ENCODE data around the gene GFRA1.
A peak's percentile ranks its signal among the peaks of the same experiment; 100 is the strongest.

Gene GFRA1

GRCh38 chr10:116085323-116085722 lies 187.7 kb downstream of the GFRA1 start:
- Histone ChIP-seq H3K9me3 (ENCODE audit: low read length) (no peaks in the 10 kb centered on the region), H3K9ac (ENCODE audit: low read length) (no peak overlapping the region), H3K27ac (ENCODE audit: low read depth, low read length) (no peak overlapping the region), H3K27me3 (ENCODE audit: control insufficient read depth in 1 of 2, insufficient read depth in 2 of 2, low read length in 2 of 2) (no peaks in the 10 kb centered on the region), H3K4me1 (ENCODE audit: insufficient read depth, low read length) (peaks cover 8% of the 10 kb centered on the region), H3K4me3 (ENCODE audit: low read depth in 1 of 2, low read length in 2 of 2) (no peak overlapping the region), H3K36me3 (ENCODE audit: insufficient read depth, low read length) (no peaks in the 10 kb centered on the region)

- H3K27ac ChIP-seq (ENCODE audit: low read depth, low read length) = no peak overlapping the region
- no peaks in the 10 kb centered on the region for H3K36me3 ChIP-seq (ENCODE audit: insufficient read depth, low read length)
- H3K9ac ChIP-seq (ENCODE audit: low read length) = no peak overlapping the region
- peaks cover 2% of the 10 kb centered on the region for H3K4me1 ChIP-seq (ENCODE audit: insufficient read depth, low read length)
- H3K27me3 ChIP-seq (ENCODE audit: control insufficient read depth in 1 of 2, insufficient read depth in 2 of 2, low read length in 2 of 2) = no peaks in the 10 kb centered on the region
- no peaks in the 10 kb centered on the region for H3K9me3 ChIP-seq (ENCODE audit: low read length)
- H3K4me3 ChIP-seq (ENCODE audit: low read depth in 1 of 2, low read length in 2 of 2) = no peak overlapping the region
Measured at GRCh38 chr10:116084161-116084560, 188.8 kb downstream of the GFRA1 start.

GRCh38 chr10:116083226-116083762 lies 189.7 kb downstream of the GFRA1 start:
- H3K27me3 ChIP-seq (ENCODE audit: control insufficient read depth in 1 of 2, insufficient read depth in 2 of 2, low read length in 2 of 2) = no peaks in the 10 kb centered on the region
- H3K36me3 ChIP-seq (ENCODE audit: insufficient read depth, low read length) = no peaks in the 10 kb centered on the region
- H3K4me3 ChIP-seq (ENCODE audit: low read depth in 1 of 2, low read length in 2 of 2) = no peak overlapping the region
- H3K4me1 ChIP-seq (ENCODE audit: insufficient read depth, low read length) = no peaks in the 10 kb centered on the region
- H3K9me3 ChIP-seq (ENCODE audit: low read length) = no peaks in the 10 kb centered on the region
- no peak overlapping the region for H3K9ac ChIP-seq (ENCODE audit: low read length)
- H3K27ac ChIP-seq (ENCODE audit: low read depth, low read length) = no peak overlapping the region

GRCh38 chr10:116082762-116083161 lies 190.2 kb downstream of the GFRA1 start:
- no peaks in the 10 kb centered on the region for H3K36me3 ChIP-seq (ENCODE audit: insufficient read depth, low read length)
- no peak overlapping the region for H3K27ac ChIP-seq (ENCODE audit: low read depth, low read length)
- no peaks in the 10 kb centered on the region for H3K27me3 ChIP-seq (ENCODE audit: control insufficient read depth in 1 of 2, insufficient read depth in 2 of 2, low read length in 2 of 2)
- H3K9ac ChIP-seq (ENCODE audit: low read length) = no peak overlapping the region
- H3K4me1 ChIP-seq (ENCODE audit: insufficient read depth, low read length) = no peaks in the 10 kb centered on the region
- H3K4me3 ChIP-seq (ENCODE audit: low read depth in 1 of 2, low read length in 2 of 2) = no peak overlapping the region
- H3K9me3 ChIP-seq (ENCODE audit: low read length) = no peaks in the 10 kb centered on the region

- H3K27me3 ChIP-seq (ENCODE audit: control insufficient read depth in 1 of 2, insufficient read depth in 2 of 2, low read length in 2 of 2) = no peaks in the 10 kb centered on the region
- no peaks in the 10 kb centered on the region for H3K9me3 ChIP-seq (ENCODE audit: low read length)
- no peak overlapping the region for H3K4me3 ChIP-seq (ENCODE audit: low read depth in 1 of 2, low read length in 2 of 2)
- H3K4me1 ChIP-seq (ENCODE audit: insufficient read depth, low read length) = no peaks in the 10 kb centered on the region
- no peaks in the 10 kb centered on the region for H3K36me3 ChIP-seq (ENCODE audit: insufficient read depth, low read length)
- no peak overlapping the region for H3K9ac ChIP-seq (ENCODE audit: low read length)
- no peak overlapping the region for H3K27ac ChIP-seq (ENCODE audit: low read depth, low read length)
Measured at GRCh38 chr10:116082206-116082605, 190.8 kb downstream of the GFRA1 start.

- no peak overlapping the region for H3K27ac ChIP-seq (ENCODE audit: low read depth, low read length)
- H3K27me3 ChIP-seq (ENCODE audit: control insufficient read depth in 1 of 2, insufficient read depth in 2 of 2, low read length in 2 of 2) = no peaks in the 10 kb centered on the region
- H3K9ac ChIP-seq (ENCODE audit: low read length) = no peak overlapping the region
- H3K4me1 ChIP-seq (ENCODE audit: insufficient read depth, low read length) = no peaks in the 10 kb centered on the region
- no peak overlapping the region for H3K4me3 ChIP-seq (ENCODE audit: low read depth in 1 of 2, low read length in 2 of 2)
- no peaks in the 10 kb centered on the region for H3K9me3 ChIP-seq (ENCODE audit: low read length)
- H3K36me3 ChIP-seq (ENCODE audit: insufficient read depth, low read length) = no peaks in the 10 kb centered on the region
Measured at GRCh38 chr10:116080553-116080952, 192.5 kb downstream of the GFRA1 start.

- Histone ChIP-seq H3K27me3 (ENCODE audit: control insufficient read depth in 1 of 2, insufficient read depth in 2 of 2, low read length in 2 of 2) (no peaks in the 10 kb centered on the region), H3K27ac (ENCODE audit: low read depth, low read length) (no peak overlapping the region)
Measured at GRCh38 chr10:116079355-116079754, 193.7 kb downstream of the GFRA1 start.

GRCh38 chr10:116076621-116077020 lies 196.4 kb downstream of the GFRA1 start:
- Histone ChIP-seq H3K9ac (ENCODE audit: low read length) (no peak overlapping the region), H3K27me3 (ENCODE audit: control insufficient read depth in 1 of 2, insufficient read depth in 2 of 2, low read length in 2 of 2) (no peaks in the 10 kb centered on the region), H3K27ac (ENCODE audit: low read depth, low read length) (no peak overlapping the region), H3K9me3 (ENCODE audit: low read length) (no peaks in the 10 kb centered on the region), H3K36me3 (ENCODE audit: insufficient read depth, low read length) (no peaks in the 10 kb centered on the region), H3K4me3 (ENCODE audit: low read depth in 1 of 2, low read length in 2 of 2) (no peak overlapping the region), H3K4me1 (ENCODE audit: insufficient read depth, low read length) (peaks cover 19% of the 10 kb centered on the region)

More at GRCh38 chr10:116079355-116079754, 193.7 kb downstream of the GFRA1 start:
- Histone ChIP-seq H3K4me3 (ENCODE audit: low read depth in 1 of 2, low read length in 2 of 2) (no peak overlapping the region), H3K9me3 (ENCODE audit: low read length) (no peaks in the 10 kb centered on the region), H3K4me1 (ENCODE audit: insufficient read depth, low read length) (no peaks in the 10 kb centered on the region), H3K9ac (ENCODE audit: low read length) (no peak overlapping the region), H3K36me3 (ENCODE audit: insufficient read depth, low read length) (no peaks in the 10 kb centered on the region)

- Histone ChIP-seq H3K9me3 (ENCODE audit: low read length) (no peaks in the 10 kb centered on the region), H3K36me3 (ENCODE audit: insufficient read depth, low read length) (no peaks in the 10 kb centered on the region), H3K27me3 (ENCODE audit: control insufficient read depth in 1 of 2, insufficient read depth in 2 of 2, low read length in 2 of 2) (no peaks in the 10 kb centered on the region), H3K4me1 (ENCODE audit: insufficient read depth, low read length) (peaks cover 46% of the 10 kb centered on the region), H3K9ac (ENCODE audit: low read length) (no peak overlapping the region), H3K27ac (ENCODE audit: low read depth, low read length) (no peak overlapping the region), H3K4me3 (ENCODE audit: low read depth in 1 of 2, low read length in 2 of 2) (no peak overlapping the region)
Measured at GRCh38 chr10:116073510-116073909, 199.5 kb downstream of the GFRA1 start.

- no peaks in the 10 kb centered on the region for H3K36me3 ChIP-seq (ENCODE audit: insufficient read depth, low read length)
- no peak overlapping the region for H3K27ac ChIP-seq (ENCODE audit: low read depth, low read length)
- H3K4me3 ChIP-seq (ENCODE audit: low read depth in 1 of 2, low read length in 2 of 2) = no peak overlapping the region
- peaks cover 50% of the 10 kb centered on the region for H3K4me1 ChIP-seq (ENCODE audit: insufficient read depth, low read length)
- no peaks in the 10 kb centered on the region for H3K27me3 ChIP-seq (ENCODE audit: control insufficient read depth in 1 of 2, insufficient read depth in 2 of 2, low read length in 2 of 2)
- H3K9me3 ChIP-seq (ENCODE audit: low read length) = no peaks in the 10 kb centered on the region
- no peak overlapping the region for H3K9ac ChIP-seq (ENCODE audit: low read length)
Measured at GRCh38 chr10:116073001-116073400, 200.0 kb downstream of the GFRA1 start.

- H3K27ac ChIP-seq (ENCODE audit: low read depth, low read length) = peak overlapping the region; percentile 21
Measured at GRCh38 chr10:116071453-116072148, 201.4 kb downstream of the GFRA1 start.

GRCh38 chr10:116070743-116071320 lies 202.2 kb downstream of the GFRA1 start:
- Histone ChIP-seq H3K27ac (ENCODE audit: low read depth, low read length) (peak overlapping the region; percentile 8), H3K4me1 (ENCODE audit: insufficient read depth, low read length) (peaks cover 50% of the 10 kb centered on the region), H3K9ac (ENCODE audit: low read length) (no peak overlapping the region), H3K27me3 (ENCODE audit: control insufficient read depth in 1 of 2, insufficient read depth in 2 of 2, low read length in 2 of 2) (no peaks in the 10 kb centered on the region), H3K36me3 (ENCODE audit: insufficient read depth, low read length) (no peaks in the 10 kb centered on the region), H3K9me3 (ENCODE audit: low read length) (no peaks in the 10 kb centered on the region), H3K4me3 (ENCODE audit: low read depth in 1 of 2, low read length in 2 of 2) (no peak overlapping the region)

More at GRCh38 chr10:116071453-116072148, 201.4 kb downstream of the GFRA1 start:
- no peaks in the 10 kb centered on the region for H3K27me3 ChIP-seq (ENCODE audit: control insufficient read depth in 1 of 2, insufficient read depth in 2 of 2, low read length in 2 of 2)
- H3K36me3 ChIP-seq (ENCODE audit: insufficient read depth, low read length) = no peaks in the 10 kb centered on the region
- no peak overlapping the region for H3K4me3 ChIP-seq (ENCODE audit: low read depth in 1 of 2, low read length in 2 of 2)
- peaks cover 50% of the 10 kb centered on the region for H3K4me1 ChIP-seq (ENCODE audit: insufficient read depth, low read length)
- H3K9ac ChIP-seq (ENCODE audit: low read length) = no peak overlapping the region
- no peaks in the 10 kb centered on the region for H3K9me3 ChIP-seq (ENCODE audit: low read length)

Data from muscle layer of colon (tissue), 2 donors.